Measurements from ENCODE around the gene PXK.
"Not testable (repeated sequence)": the region's sequence is repeated elsewhere in the genome, so short reads cannot be mapped to it uniquely, and the experiment has no call there.

The PXK gene

GRCh38 chr3:58332575-58333188 lies at the start of gene PXK:
PXK (plus strand) TSS chr3:58332892; CDS start chr3:58332989, 97 bp downstream.
- Histone ChIP-seq H3K4me1 (ENCODE audit: control insufficient read depth in 5 of 5, insufficient read depth in 5 of 5, low read length in 5 of 5) (peaks cover 2 to 36% (median 32%) of the 10 kb centered on the region in 5 donors), H3K36me3 (ENCODE audit: control insufficient read depth in 5 of 5, insufficient read depth in 5 of 5, low read length in 5 of 5) (no peaks in the 10 kb centered on the region), H3K4me3 (ENCODE audit: low read depth in 1 of 5, low read length in 5 of 5) (peak within 1 kb of the TSS; percentile 77 to 84 (median 79)), H3K27ac (ENCODE audit: low read depth, low read length) (peak within 1 kb of the TSS; percentile 48), H3K9me3 (ENCODE audit: control insufficient read depth in 5 of 5, low read length in 5 of 5) (no peaks in the 10 kb centered on the region), H3K27me3 (ENCODE audit: control insufficient read depth in 5 of 5, insufficient read depth in 4 of 5, low read length in 5 of 5) (no peaks in the 10 kb centered on the region), H3K9ac (ENCODE audit: low read length in 5 of 5) (peak within 1 kb of the TSS; percentile 68 to 92 (median 79))

DNA sequence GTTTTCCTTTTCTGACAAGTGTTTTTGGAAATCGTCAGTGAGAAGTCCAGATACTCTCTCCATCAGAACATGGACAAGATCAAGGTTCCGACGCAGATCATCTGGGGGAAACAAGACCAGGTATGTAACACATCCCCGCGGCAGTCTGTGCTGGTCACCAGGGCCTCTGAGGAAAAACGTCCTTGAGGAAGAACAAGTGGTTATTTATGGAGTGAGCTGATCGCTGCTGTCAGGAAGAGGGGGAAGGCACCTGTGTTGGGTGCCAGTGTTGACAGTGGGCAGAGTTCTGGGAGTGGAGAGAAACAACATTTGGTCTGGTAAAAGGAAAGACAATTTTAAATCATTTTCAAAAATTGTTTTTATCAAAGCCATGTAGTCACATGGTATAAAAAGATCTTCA lies 47.4 kb upstream of the PXK start:
- Histone ChIP-seq H3K27ac (ENCODE audit: low read depth, low read length) (no peak overlapping the region), H3K36me3 (ENCODE audit: control insufficient read depth in 5 of 5, insufficient read depth in 5 of 5, low read length in 5 of 5) (peaks cover 7 to 71% (median 43%) of the 10 kb centered on the region in 5 donors), H3K27me3 (ENCODE audit: control insufficient read depth in 5 of 5, insufficient read depth in 4 of 5, low read length in 5 of 5) (no peaks in the 10 kb centered on the region)

GRCh38 chr3:58287354-58287753 lies 45.3 kb upstream of the PXK start:
- Histone ChIP-seq H3K27me3 (ENCODE audit: control insufficient read depth in 5 of 5, insufficient read depth in 4 of 5, low read length in 5 of 5) (no peaks in the 10 kb centered on the region), H3K9ac (ENCODE audit: low read length in 5 of 5) (no peak overlapping the region), H3K27ac (ENCODE audit: low read depth, low read length) (no peak overlapping the region), H3K4me1 (ENCODE audit: control insufficient read depth in 5 of 5, insufficient read depth in 5 of 5, low read length in 5 of 5) (no peaks in the 10 kb centered on the region), H3K9me3 (ENCODE audit: control insufficient read depth in 5 of 5, low read length in 5 of 5) (no peaks in the 10 kb centered on the region), H3K4me3 (ENCODE audit: low read depth in 1 of 5, low read length in 5 of 5) (no peak overlapping the region), H3K36me3 (ENCODE audit: control insufficient read depth in 5 of 5, insufficient read depth in 5 of 5, low read length in 5 of 5) (peaks cover 4 to 63% (median 39%) of the 10 kb centered on the region in 5 donors)

More for the DNA sequence above, 47.4 kb upstream of the PXK start:
- no peak overlapping the region for H3K9ac ChIP-seq (ENCODE audit: low read length in 5 of 5)
- H3K4me3 ChIP-seq (ENCODE audit: low read depth in 1 of 5, low read length in 5 of 5), result no peak overlapping the region
- no peaks in the 10 kb centered on the region for H3K9me3 ChIP-seq (ENCODE audit: control insufficient read depth in 5 of 5, low read length in 5 of 5)
- no peaks in the 10 kb centered on the region for H3K4me1 ChIP-seq (ENCODE audit: control insufficient read depth in 5 of 5, insufficient read depth in 5 of 5, low read length in 5 of 5)

GRCh38 chr3:58288011-58288728 lies 44.5 kb upstream of the PXK start:
- peaks cover 4 to 61% (median 37%) of the 10 kb centered on the region in 5 donors for H3K36me3 ChIP-seq (ENCODE audit: control insufficient read depth in 5 of 5, insufficient read depth in 5 of 5, low read length in 5 of 5)

GRCh38 chr3:58288964-58289613 lies 43.6 kb upstream of the PXK start:
- H3K27ac ChIP-seq (ENCODE audit: low read depth, low read length); H3K27me3 ChIP-seq (ENCODE audit: control insufficient read depth in 5 of 5, insufficient read depth in 4 of 5, low read length in 5 of 5); H3K9me3 ChIP-seq (ENCODE audit: control insufficient read depth in 5 of 5, low read length in 5 of 5); H3K4me1 ChIP-seq (ENCODE audit: control insufficient read depth in 5 of 5, insufficient read depth in 5 of 5, low read length in 5 of 5); H3K4me3 ChIP-seq (ENCODE audit: low read depth in 1 of 5, low read length in 5 of 5); H3K9ac ChIP-seq (ENCODE audit: low read length in 5 of 5): not testable (repeated sequence)
- peaks cover 4 to 61% (median 45%) of the 10 kb centered on the region in 5 donors for H3K36me3 ChIP-seq (ENCODE audit: control insufficient read depth in 5 of 5, insufficient read depth in 5 of 5, low read length in 5 of 5)

More at GRCh38 chr3:58288011-58288728, 44.5 kb upstream of the PXK start:
- Histone ChIP-seq H3K4me3 (ENCODE audit: low read depth in 1 of 5, low read length in 5 of 5) (no peak overlapping the region), H3K27me3 (ENCODE audit: control insufficient read depth in 5 of 5, insufficient read depth in 4 of 5, low read length in 5 of 5) (no peaks in the 10 kb centered on the region), H3K27ac (ENCODE audit: low read depth, low read length) (no peak overlapping the region), H3K9me3 (ENCODE audit: control insufficient read depth in 5 of 5, low read length in 5 of 5) (no peaks in the 10 kb centered on the region), H3K9ac (ENCODE audit: low read length in 5 of 5) (no peak overlapping the region), H3K4me1 (ENCODE audit: control insufficient read depth in 5 of 5, insufficient read depth in 5 of 5, low read length in 5 of 5) (no peaks in the 10 kb centered on the region)

DNA sequence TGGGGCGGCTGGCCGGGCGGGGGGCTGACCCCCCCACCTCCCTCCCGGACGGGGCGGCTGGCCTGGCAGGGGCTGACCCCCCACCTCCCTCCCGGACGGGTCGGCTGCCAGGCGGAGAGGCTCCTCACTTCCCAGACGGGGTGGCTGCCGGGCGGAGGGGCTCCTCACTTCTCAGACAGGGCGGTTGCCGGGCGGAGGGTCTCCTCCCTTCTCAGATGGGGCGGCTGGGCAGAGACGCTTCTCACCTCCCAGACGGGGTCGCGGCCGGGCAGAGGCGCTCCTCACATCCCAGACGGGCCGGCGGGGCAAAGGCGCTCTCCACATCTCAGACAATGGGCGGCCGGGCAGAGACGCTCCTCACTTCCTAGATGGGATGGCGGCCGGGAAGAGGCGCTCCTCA lies 42.2 kb upstream of the PXK start:
- not testable (repeated sequence) for H3K4me1 ChIP-seq (ENCODE audit: control insufficient read depth in 5 of 5, insufficient read depth in 5 of 5, low read length in 5 of 5); H3K9ac ChIP-seq (ENCODE audit: low read length in 5 of 5); H3K27ac ChIP-seq (ENCODE audit: low read depth, low read length); H3K9me3 ChIP-seq (ENCODE audit: control insufficient read depth in 5 of 5, low read length in 5 of 5); H3K4me3 ChIP-seq (ENCODE audit: low read depth in 1 of 5, low read length in 5 of 5); H3K27me3 ChIP-seq (ENCODE audit: control insufficient read depth in 5 of 5, insufficient read depth in 4 of 5, low read length in 5 of 5)
- peaks cover 4 to 51% (median 39%) of the 10 kb centered on the region in 5 donors for H3K36me3 ChIP-seq (ENCODE audit: control insufficient read depth in 5 of 5, insufficient read depth in 5 of 5, low read length in 5 of 5)

GRCh38 chr3:58291671-58292338 lies 40.9 kb upstream of the PXK start:
- H3K4me3 ChIP-seq (ENCODE audit: low read depth in 1 of 5, low read length in 5 of 5), result no peak overlapping the region
- peaks cover 0 to 9% (median 0%) of the 10 kb centered on the region in 5 donors for H3K4me1 ChIP-seq (ENCODE audit: control insufficient read depth in 5 of 5, insufficient read depth in 5 of 5, low read length in 5 of 5)
- peaks cover 0 to 4% (median 0%) of the 10 kb centered on the region in 5 donors for H3K9me3 ChIP-seq (ENCODE audit: control insufficient read depth in 5 of 5, low read length in 5 of 5)
- peaks cover 0 to 43% (median 34%) of the 10 kb centered on the region in 5 donors for H3K36me3 ChIP-seq (ENCODE audit: control insufficient read depth in 5 of 5, insufficient read depth in 5 of 5, low read length in 5 of 5)
- H3K27me3 ChIP-seq (ENCODE audit: control insufficient read depth in 5 of 5, insufficient read depth in 4 of 5, low read length in 5 of 5), result no peaks in the 10 kb centered on the region
- H3K27ac ChIP-seq (ENCODE audit: low read depth, low read length), result no peak overlapping the region
- no peak overlapping the region for H3K9ac ChIP-seq (ENCODE audit: low read length in 5 of 5)

GRCh38 chr3:58292866-58293265 lies 39.8 kb upstream of the PXK start:
- Histone ChIP-seq H3K4me3 (ENCODE audit: low read depth in 1 of 5, low read length in 5 of 5) (no peak overlapping the region), H3K36me3 (ENCODE audit: control insufficient read depth in 5 of 5, insufficient read depth in 5 of 5, low read length in 5 of 5) (peaks cover 0 to 34% (median 26%) of the 10 kb centered on the region in 5 donors), H3K4me1 (ENCODE audit: control insufficient read depth in 5 of 5, insufficient read depth in 5 of 5, low read length in 5 of 5) (peaks cover 0 to 12% (median 0%) of the 10 kb centered on the region in 5 donors), H3K27me3 (ENCODE audit: control insufficient read depth in 5 of 5, insufficient read depth in 4 of 5, low read length in 5 of 5) (no peaks in the 10 kb centered on the region), H3K9me3 (ENCODE audit: control insufficient read depth in 5 of 5, low read length in 5 of 5) (peaks cover 0 to 4% (median 0%) of the 10 kb centered on the region in 5 donors), H3K27ac (ENCODE audit: low read depth, low read length) (no peak overlapping the region), H3K9ac (ENCODE audit: low read length in 5 of 5) (no peak overlapping the region)

DNA sequence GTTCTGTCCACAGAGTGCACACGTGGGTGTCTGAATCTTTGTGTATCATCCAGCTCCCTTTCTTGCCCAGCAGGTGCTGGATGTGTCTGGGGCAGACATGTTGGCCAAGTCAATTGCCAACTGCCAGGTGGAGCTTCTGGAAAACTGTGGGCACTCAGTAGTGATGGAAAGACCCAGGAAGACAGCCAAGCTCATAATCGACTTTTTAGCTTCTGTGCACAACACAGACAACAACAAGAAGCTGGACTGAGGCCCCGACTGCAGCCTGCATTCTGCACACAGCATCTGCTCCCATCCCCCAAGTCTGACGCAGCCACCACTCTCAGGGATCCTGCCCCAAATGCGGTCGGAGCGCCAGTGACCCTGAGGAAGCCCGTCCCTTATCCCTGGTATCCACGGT lies 39.2 kb upstream of the PXK start:
- Histone ChIP-seq H3K4me3 (ENCODE audit: low read depth in 1 of 5, low read length in 5 of 5) (no peak overlapping the region), H3K9ac (ENCODE audit: low read length in 5 of 5) (no peak overlapping the region), H3K4me1 (ENCODE audit: control insufficient read depth in 5 of 5, insufficient read depth in 5 of 5, low read length in 5 of 5) (peaks cover 0 to 12% (median 0%) of the 10 kb centered on the region in 5 donors), H3K36me3 (ENCODE audit: control insufficient read depth in 5 of 5, insufficient read depth in 5 of 5, low read length in 5 of 5) (peaks cover 0 to 28% (median 20%) of the 10 kb centered on the region in 5 donors), H3K27me3 (ENCODE audit: control insufficient read depth in 5 of 5, insufficient read depth in 4 of 5, low read length in 5 of 5) (no peaks in the 10 kb centered on the region), H3K27ac (ENCODE audit: low read depth, low read length) (no peak overlapping the region), H3K9me3 (ENCODE audit: control insufficient read depth in 5 of 5, low read length in 5 of 5) (peaks cover 0 to 4% (median 0%) of the 10 kb centered on the region in 5 donors)
